ENCODE results near the gene NACC2. TPM values are rescaled to one million over a fixed set of nuclear protein-coding genes. Genes with fewer than 3 reads are reported as not detected.
A peak's percentile ranks its signal among the peaks of the same experiment; 100 is the strongest.

NACC2 gene
- polyA plus RNA-seq, 3 donors = 8.7 to 9.3 (median 9.1) TPM

- no peak for DNase-seq
These were observed 97.7 kb downstream of the NACC2 start for GRCh38 chr9:135997090-135998015.

DNA sequence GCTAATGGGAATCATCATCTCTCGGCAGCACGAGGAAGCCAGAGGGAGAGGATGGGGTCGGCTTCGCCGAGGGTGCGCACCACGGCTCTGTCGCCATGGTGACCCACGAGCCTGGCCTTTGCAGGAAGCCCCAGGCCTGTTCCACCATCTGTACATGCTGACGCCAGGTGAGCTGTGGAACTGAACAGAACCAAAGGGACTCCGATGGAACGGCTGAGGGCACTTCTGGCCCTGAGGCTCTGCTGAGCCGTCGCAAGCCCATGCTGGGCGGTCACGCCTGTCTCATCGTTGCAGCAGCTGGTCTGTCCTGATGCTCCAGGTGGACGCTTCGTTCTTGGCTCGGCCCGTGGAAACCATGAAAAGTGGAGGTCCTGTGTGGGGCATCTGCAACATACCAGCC, 99.3 kb downstream of the NACC2 start:
- DNase-seq = no peak

GRCh38 chr9:135994501-135995192, 100.4 kb downstream of the NACC2 start:
- DNase-seq = no peak

- no peak for DNase-seq
These were observed 101.2 kb downstream of the NACC2 start for GRCh38 chr9:135993765-135994500.

GRCh38 chr9:135993409-135993742, 101.7 kb downstream of the NACC2 start:
- no peak for DNase-seq

DNA sequence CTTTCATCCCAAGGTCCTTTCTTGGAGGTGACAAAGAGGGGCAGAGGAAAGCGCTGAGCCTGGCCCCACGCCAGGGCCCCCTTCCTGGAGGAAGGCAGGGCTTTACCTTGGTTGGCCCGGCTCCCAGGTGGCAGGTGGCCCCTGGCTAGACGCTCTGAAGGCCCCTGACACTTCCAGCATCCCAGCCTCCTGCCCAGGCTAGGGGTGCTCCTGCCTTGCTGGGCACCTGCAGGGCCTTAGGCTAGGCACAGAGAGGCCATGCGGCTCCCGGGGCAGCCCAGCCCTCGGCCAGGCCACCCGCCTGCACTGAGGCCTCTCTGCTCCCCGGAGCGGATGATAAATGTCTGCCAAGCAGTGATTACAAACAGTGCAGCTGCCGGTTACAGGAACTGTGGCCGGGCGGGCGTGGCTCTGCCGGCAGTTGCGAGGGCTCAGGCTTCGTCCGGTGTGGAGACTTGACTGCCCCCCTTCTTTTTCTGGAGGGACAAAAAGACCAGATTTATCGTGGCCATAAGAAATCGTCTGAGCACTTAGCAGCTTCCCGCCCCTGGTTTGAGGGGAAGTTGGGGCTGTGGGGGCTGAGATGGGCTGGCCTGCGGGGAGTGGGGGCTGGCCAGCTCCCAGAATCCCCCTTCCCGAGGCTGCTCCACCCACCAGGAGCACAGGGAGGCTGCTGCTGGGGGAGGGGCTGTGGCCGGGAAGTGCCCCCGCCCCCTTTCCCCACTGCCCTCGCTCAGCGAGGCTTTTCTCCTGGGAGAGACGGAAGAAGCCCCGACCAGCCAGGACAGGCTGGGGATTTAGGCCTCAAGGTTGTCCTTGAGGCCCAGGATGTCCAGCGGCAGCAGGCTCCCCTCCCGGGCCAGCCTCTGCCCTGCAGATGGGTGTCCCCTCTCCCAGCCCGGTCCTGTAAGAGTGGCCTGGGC, 102.3 kb downstream of the NACC2 start:
- DNase-seq = peak; percentile 88

GRCh38 chr9:135991771-135992170, 103.3 kb downstream of the NACC2 start:
- no peak for DNase-seq

DNA sequence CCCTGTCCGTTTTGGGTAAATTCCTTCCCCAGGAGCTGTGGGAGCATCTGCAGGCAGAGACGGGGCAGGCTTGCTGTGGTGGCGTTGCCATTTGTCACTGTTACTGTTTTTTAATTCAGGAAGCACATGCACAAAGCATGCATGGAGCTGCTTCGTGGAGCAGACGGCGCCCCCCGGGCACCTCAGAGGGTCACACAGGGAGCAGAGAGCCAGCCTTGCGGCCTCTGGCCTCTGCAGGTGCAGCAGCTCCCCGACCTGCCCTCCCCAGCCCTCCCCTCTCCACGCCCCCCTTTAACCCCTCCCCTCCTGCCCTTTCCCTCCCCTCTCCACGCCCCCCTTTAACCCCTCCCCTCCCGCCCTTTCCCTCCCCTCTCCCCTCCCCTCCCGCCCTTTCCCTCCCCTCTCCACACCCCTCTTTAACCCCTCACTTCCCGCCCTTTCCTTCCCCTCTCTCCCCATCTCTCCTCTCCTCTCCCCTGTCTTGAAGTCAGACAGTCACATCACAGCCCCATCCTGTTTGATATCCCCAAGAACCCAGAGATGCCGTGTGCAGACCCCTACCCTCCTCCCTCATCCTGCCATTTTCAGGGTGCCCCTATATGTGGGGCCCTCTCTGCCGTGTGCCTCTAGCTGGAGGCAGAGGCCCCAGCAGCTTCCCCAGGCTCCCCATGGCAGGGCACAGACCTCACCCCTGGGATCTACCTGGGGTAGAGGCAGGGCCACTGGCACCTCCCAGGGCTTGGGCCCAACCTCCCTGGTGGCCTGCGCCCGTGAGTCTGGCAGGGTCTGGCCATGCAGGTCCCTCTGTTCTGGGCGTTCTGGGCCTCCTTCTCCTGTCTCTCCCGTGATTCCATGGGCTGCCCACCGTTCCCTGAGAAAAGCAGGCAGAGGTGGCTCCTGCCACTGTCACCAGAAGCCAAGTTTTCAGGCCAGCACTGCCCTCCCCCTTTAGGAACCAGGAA, 104.3 kb downstream of the NACC2 start:
- no peak for DNase-seq

DNA sequence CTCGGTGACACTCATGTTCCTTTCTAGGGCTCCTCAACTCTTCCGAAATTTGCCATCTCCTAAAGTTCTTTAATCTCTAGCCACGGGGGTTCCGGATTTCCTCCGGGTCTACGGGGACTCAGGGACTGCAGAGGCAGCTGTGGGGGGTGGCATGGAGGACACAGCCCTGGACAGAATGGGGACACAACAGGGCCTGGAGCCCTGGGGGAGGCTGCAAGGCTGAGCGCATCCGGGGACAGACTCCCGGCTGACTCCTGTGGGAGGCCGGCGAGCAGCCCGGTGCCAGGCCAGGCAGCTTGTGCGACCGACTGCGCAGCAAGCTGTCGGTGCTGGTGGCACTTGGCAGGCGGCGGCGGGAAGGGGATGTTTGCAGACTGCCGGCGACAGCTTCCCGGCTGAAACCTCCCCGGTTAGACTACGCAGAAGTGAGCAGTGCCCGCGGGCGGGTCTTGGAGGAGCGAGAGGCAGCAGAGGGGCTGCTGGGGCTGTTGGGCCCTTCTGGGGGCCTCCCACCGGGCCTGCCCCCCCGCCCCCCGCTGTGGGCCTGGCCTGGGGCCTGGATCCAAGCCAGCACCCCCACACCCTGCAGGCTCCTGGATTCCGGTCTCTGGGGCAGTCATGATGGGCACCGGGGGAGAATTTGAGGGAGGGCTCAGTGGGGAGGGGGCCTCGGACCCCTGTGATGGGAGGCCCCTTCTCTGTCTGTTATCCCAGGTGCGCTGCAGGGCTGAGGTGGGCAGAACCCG, 105.2 kb downstream of the NACC2 start:
- no peak for DNase-seq

- no peak for DNase-seq
These were observed 105.9 kb downstream of the NACC2 start for GRCh38 chr9:135989157-135989556.

GRCh38 chr9:135988493-135988892, 106.6 kb downstream of the NACC2 start:
- no peak for DNase-seq

- DNase-seq = no peak
These were observed 107.2 kb downstream of the NACC2 start for GRCh38 chr9:135987838-135988404.

- no peak for DNase-seq
These were observed 108.5 kb downstream of the NACC2 start for GRCh38 chr9:135986605-135987004.

DNA sequence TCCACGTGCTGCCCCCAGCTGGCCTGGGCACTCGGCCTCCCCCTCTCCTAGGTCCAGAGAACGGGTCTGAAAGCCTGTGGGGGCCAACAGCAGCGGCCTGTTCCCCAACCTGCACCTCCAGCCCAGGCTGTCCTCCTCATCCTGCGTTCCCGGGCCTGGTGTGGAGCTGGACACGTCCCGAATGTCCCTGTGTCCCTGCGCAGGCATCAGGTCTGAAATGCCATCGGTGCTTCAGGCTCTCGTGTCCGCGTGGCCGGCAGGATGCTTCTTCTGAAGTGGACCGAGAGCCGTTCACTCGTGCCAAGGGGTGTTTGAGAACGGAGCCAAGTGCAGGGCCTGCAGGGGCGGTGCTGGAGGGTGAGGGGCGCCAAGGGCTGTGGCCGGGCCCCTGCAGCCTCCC, 109.2 kb downstream of the NACC2 start:
- no peak for DNase-seq

- no peak for DNase-seq
These were observed 109.7 kb downstream of the NACC2 start for GRCh38 chr9:135985459-135985774.

DNA sequence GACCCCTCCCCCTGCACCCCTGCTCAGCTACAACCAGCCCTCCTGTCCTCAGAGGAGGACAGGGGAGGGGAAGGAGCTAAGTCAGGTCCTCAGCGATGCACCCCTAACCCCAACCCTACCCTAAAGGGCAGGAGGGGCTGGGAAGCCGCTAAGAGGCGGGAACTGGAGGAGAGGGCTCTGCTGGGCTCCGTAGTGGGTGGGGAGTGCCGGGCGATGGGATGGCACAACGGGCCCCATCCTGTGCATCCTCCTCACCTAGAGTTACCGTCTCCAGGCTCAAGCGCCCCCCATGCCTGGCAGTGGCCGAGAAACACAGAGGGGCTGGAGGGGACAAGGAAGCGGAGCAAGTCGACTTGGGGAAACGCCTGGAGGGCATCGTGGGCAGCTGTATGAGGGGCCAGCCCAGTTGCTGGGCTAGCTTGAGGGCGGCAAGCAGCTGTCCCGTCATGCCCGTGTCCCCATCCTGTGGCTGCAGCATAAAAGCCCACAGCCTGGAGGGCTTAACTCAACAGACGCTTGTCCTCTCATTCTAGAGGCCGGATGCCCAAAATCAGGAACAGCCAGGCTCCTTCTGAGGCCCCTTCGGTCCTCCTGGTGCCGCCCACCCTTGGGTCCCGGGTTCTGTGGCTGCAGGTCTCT, 110.9 kb downstream of the NACC2 start:
- no peak for DNase-seq

DNA sequence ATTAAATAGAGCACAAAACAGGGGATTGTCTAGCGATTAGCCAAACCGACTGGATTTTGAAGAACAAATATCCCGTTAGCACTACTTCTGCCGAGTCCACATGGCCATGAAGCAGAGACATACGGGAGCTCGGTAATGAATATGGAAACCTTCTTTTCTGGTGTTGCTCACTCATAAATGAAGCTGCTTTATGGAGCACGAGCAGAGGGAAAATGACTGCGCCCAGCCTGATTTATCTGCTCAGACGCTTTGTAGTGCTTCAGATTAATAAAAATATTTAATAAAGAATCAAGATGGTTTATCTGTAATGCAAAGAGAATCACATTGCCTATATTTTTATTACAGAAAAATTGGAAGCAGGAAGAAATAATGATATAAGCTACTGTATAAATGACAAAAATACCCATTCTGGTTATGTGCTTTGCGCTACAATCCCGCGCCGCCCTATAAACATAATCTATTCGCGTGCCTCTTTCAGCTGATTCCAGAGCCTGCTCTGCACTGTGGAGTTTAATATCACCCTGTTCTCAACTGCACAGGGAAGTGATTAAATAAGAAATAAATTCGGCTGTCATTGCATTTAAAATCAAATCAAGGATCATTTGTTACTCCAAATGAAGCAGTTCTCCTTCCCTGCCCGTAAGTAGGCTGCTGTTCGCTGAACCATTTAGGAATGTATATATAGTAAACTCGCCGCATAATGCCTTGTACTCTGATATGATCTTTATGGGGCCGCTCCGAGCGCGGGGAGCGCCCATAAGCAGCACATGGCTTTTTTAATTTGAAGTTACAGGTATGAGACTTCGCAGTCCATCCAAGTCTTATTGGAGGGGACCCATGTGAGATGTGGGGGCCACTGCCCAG, 111.6 kb downstream of the NACC2 start:
- DNase-seq = no peak

All from renal pelvis (tissue), 4 donors.